HL-60 (cell line): ENCODE data around the gene BCAR3.

ENCODE experiments used
- GABPA ChIP-seq: IDR thresholded peaks from 2 replicates; pipeline ENCODE4 v1.6.1; 2012; ENCODE audit warnings: low read depth
- POLR2AphosphoS5 ChIP-seq: IDR thresholded peaks from 2 replicates; pipeline ENCODE4 v1.6.1; 2012; ENCODE audit warnings: low read depth
- SPI1 ChIP-seq: IDR thresholded peaks from 2 replicates; pipeline ENCODE4 v1.6.1; 2012; ENCODE audit warnings: low read depth, mild to moderate bottlenecking, borderline replicate concordance
- TF ChIP-seq, protein P1 (sequence below): IDR thresholded peaks from one replicate; pipeline ENCODE4 v1.5.1; 2011; ENCODE audit warnings: low read length, control low read depth, inconsistent platforms; ENCODE audit not compliant: insufficient read depth
- TF ChIP-seq, protein P2 (sequence below): IDR thresholded peaks from 2 replicates; pipeline ENCODE4 v1.6.1; 2012; ENCODE audit warnings: low read depth; ENCODE audit not compliant: insufficient replicate concordance

DNA sequence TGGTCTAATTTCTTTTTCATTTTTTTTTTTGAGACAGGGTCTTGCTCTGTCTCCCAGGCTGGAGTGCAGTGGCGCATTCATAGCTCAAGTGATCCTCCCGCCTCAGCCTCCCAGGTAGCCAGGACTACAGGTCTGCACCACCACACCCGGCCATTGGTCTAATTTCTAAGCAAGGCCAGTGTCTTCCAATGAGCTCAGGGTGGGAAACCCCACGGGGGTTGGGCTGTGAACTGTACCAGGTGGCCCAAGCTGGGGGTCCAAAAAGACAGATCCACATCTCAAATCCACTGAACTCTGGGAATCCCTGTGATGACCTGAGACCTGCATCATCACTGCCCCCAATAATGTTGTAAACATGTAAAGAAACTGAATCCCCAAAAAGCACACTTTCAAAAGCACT is 79.5 kb downstream of the BCAR3 start:
- TF ChIP-seq, protein P1, sequence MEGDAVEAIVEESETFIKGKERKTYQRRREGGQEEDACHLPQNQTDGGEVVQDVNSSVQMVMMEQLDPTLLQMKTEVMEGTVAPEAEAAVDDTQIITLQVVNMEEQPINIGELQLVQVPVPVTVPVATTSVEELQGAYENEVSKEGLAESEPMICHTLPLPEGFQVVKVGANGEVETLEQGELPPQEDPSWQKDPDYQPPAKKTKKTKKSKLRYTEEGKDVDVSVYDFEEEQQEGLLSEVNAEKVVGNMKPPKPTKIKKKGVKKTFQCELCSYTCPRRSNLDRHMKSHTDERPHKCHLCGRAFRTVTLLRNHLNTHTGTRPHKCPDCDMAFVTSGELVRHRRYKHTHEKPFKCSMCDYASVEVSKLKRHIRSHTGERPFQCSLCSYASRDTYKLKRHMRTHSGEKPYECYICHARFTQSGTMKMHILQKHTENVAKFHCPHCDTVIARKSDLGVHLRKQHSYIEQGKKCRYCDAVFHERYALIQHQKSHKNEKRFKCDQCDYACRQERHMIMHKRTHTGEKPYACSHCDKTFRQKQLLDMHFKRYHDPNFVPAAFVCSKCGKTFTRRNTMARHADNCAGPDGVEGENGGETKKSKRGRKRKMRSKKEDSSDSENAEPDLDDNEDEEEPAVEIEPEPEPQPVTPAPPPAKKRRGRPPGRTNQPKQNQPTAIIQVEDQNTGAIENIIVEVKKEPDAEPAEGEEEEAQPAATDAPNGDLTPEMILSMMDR = no peak
- no peak for TF ChIP-seq POLR2AphosphoS5
- TF ChIP-seq, protein P2, sequence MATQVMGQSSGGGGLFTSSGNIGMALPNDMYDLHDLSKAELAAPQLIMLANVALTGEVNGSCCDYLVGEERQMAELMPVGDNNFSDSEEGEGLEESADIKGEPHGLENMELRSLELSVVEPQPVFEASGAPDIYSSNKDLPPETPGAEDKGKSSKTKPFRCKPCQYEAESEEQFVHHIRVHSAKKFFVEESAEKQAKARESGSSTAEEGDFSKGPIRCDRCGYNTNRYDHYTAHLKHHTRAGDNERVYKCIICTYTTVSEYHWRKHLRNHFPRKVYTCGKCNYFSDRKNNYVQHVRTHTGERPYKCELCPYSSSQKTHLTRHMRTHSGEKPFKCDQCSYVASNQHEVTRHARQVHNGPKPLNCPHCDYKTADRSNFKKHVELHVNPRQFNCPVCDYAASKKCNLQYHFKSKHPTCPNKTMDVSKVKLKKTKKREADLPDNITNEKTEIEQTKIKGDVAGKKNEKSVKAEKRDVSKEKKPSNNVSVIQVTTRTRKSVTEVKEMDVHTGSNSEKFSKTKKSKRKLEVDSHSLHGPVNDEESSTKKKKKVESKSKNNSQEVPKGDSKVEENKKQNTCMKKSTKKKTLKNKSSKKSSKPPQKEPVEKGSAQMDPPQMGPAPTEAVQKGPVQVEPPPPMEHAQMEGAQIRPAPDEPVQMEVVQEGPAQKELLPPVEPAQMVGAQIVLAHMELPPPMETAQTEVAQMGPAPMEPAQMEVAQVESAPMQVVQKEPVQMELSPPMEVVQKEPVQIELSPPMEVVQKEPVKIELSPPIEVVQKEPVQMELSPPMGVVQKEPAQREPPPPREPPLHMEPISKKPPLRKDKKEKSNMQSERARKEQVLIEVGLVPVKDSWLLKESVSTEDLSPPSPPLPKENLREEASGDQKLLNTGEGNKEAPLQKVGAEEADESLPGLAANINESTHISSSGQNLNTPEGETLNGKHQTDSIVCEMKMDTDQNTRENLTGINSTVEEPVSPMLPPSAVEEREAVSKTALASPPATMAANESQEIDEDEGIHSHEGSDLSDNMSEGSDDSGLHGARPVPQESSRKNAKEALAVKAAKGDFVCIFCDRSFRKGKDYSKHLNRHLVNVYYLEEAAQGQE = no peak
- no peak for TF ChIP-seq SPI1
- TF ChIP-seq GABPA = no peak
